Thyroid gland (tissue), 4 donors: Measurements from ENCODE around the gene MPPED2.

Experiments
- CTCF ChIP-seq, 6 experiments: fragments of 200-600 bp in 3 of 6; fragments of 450-650 bp in 3 of 6; sonication (generic) in 3 of 6; IDR thresholded peaks; one replicate each; pipeline ENCODE4 v1.5.1; 2016 to 2019; ENCODE audit warnings: antibody characterized with exemption in 6 of 6, mild to moderate bottlenecking in 2 of 6, inconsistent platforms in 1 of 6, moderate library complexity in 1 of 6
- POLR2A ChIP-seq, 2 donors: fragments of 450-650 bp; IDR thresholded peaks; one replicate each; pipeline ENCODE4 v1.6.1; 2017; ENCODE audit warnings: antibody characterized with exemption in 2 of 2, mild to moderate bottlenecking in 2 of 2, moderate library complexity in 1 of 2

- TF ChIP-seq CTCF (IDR thresholded peaks at IDR 0.05) (no peak), POLR2A (IDR thresholded peaks at IDR 0.05) (no peak)
Measured at GRCh38 chr11:30489076-30489475, 97.1 kb downstream of the MPPED2 start.
